HCT116 (cell line): ENCODE data around the gene MTHFSD. TPM values are rescaled to one million over a fixed set of nuclear protein-coding genes. Genes with fewer than 3 reads are reported as not detected.

Experiments
- ATAC-seq: fragments of 200-7000 bp; cut with Tn5 transposase; 2 replicates; pipeline ENCODE4 v1.9.1; 2020; ENCODE audit warnings: mild to moderate bottlenecking, moderate library complexity
- BruUV-seq: library from RNA; stranded (reverse); fragments of 400-500 nt; replicated peaks from 2 replicates; lab custom pipeline; 2021; lab: Mats Ljungman, UMichigan
- CTCF ChIA-PET: fragments of 300-600 bp; sonication (Branson Sonifier 250); formaldehyde crosslinking; loops from one replicate; lab custom pipeline; 2021; ENCODE audit warnings: antibody characterized with exemption; lab: Charles Lee
- POLR2A ChIA-PET: fragments of 300-600, 350-600 bp; sonication (Branson Sonifier 250); formaldehyde crosslinking; loops from one replicate; lab custom pipeline; 2021; ENCODE audit warnings: antibody characterized with exemption; lab: Charles Lee
- RAD21 ChIA-PET, 2 experiments: fragments of 300-600 bp; sonication (Branson Sonifier 250); formaldehyde crosslinking; loops; one replicate each; lab custom pipeline; 2023; ENCODE audit warnings: low total read pairs in 2 of 2; ENCODE audit not compliant: uncharacterized antibody in 2 of 2, unreplicated experiment in 2 of 2, low non-redundant PET in 1 of 2; lab: Charles Lee
- DNase-seq: peaks from one replicate; pipeline ENCODE4 v3.0.0-alpha.2; 2010; ENCODE audit warnings: low read depth, low spot score
- H2AFZ ChIP-seq: fragments of 200-600 bp; shearing (Covaris generic), sonication (generic); 2 replicates; pipeline ENCODE4 v1.6.1; 2017; ENCODE audit warnings: low read depth, mixed run types, mixed read lengths, antibody characterized with exemption, low read length; ENCODE audit not compliant: poor library complexity, severe bottlenecking
- H3K27ac ChIP-seq: 2 replicates; pipeline ENCODE4 v1.5.1; 2012; ENCODE audit warnings: low read depth, low read length
- H3K27me3 ChIP-seq: fragments of 200-600 bp; sonication (generic); 2 replicates; pipeline ENCODE4 v1.6.1; 2016; ENCODE audit warnings: mixed run types, low read length, mixed read lengths; ENCODE audit not compliant: insufficient read depth
- H3K36me3 ChIP-seq, 2 experiments: fragments of 200-500 bp in 1 of 2; fragments of 200-600 bp in 1 of 2; sonication (Bioruptor generic) in 1 of 2; sonication (generic) in 1 of 2; 2 replicates each; pipeline versions ENCODE4 v1.5.1 to v1.6.1; 2014 to 2016; ENCODE audit warnings: low read length in 2 of 2, inconsistent platforms in 1 of 2, mixed read lengths in 1 of 2, mixed run types in 1 of 2; ENCODE audit not compliant: insufficient read depth in 2 of 2, control insufficient read depth in 1 of 2
- H3K4me1 ChIP-seq, 2 experiments: fragments of 200-600 bp in 1 of 2; sonication (generic) in 1 of 2; 2 replicates each; pipeline versions ENCODE4 v1.5.1 to v1.6.1; 2012 to 2017; ENCODE audit warnings: low read length in 2 of 2, inconsistent platforms in 1 of 2, mild to moderate bottlenecking in 1 of 2, mixed read lengths in 1 of 2, mixed run types in 1 of 2, moderate library complexity in 1 of 2; ENCODE audit not compliant: insufficient read depth in 2 of 2, control insufficient read depth in 1 of 2
- H3K4me2 ChIP-seq: fragments of 200-600 bp; sonication (generic); 2 replicates; pipeline ENCODE4 v1.6.1; 2017; ENCODE audit warnings: mixed run types, low read length, mixed read lengths
- H3K4me3 ChIP-seq, 2 experiments: fragments of 200-600 bp in 1 of 2; sonication (generic) in 1 of 2; replicated peaks in 1 of 2; 2 replicates each; pipeline ENCODE4 v1.5.1; 2011 to 2016; ENCODE audit warnings: low read length in 2 of 2, control low read depth in 1 of 2, low read depth in 1 of 2, mild to moderate bottlenecking in 1 of 2, mixed read lengths in 1 of 2, mixed run types in 1 of 2
- H3K79me2 ChIP-seq: fragments of 200-600 bp; sonication (generic); 2 replicates; pipeline ENCODE4 v1.6.1; 2017; ENCODE audit warnings: mild to moderate bottlenecking, mixed run types, low read length, moderate library complexity, mixed read lengths; ENCODE audit not compliant: insufficient read depth
- H3K9ac ChIP-seq: fragments of 200-600 bp; sonication (generic); 2 replicates; pipeline ENCODE4 v1.6.1; 2016; ENCODE audit warnings: low read length, mixed read lengths
- H3K9me2 ChIP-seq: fragments of 200-600 bp; sonication (generic), shearing (Covaris generic); 2 replicates; pipeline ENCODE4 v1.6.1; 2017; ENCODE audit warnings: mixed run types, mild to moderate bottlenecking, moderate library complexity; ENCODE audit not compliant: insufficient read depth
- H3K9me3 ChIP-seq, 2 experiments: fragments of 200-500 bp in 1 of 2; fragments of 200-600 bp in 1 of 2; sonication (Bioruptor generic) in 1 of 2; sonication (generic) in 1 of 2; 2 replicates each; pipeline ENCODE4 v1.6.1; 2014 to 2017; ENCODE audit warnings: low read length in 2 of 2, mixed read lengths in 2 of 2, inconsistent platforms in 1 of 2, low read depth in 1 of 2, mild to moderate bottlenecking in 1 of 2, mixed run types in 1 of 2, moderate library complexity in 1 of 2; ENCODE audit not compliant: control insufficient read depth in 1 of 2, insufficient read depth in 1 of 2
- H4K20me1 ChIP-seq: fragments of 200-600 bp; sonication (generic), shearing (Covaris generic); 2 replicates; pipeline ENCODE4 v1.6.1; 2017; ENCODE audit warnings: mixed run types, mild to moderate bottlenecking, moderate library complexity; ENCODE audit not compliant: insufficient read depth
- CEBPB ChIP-seq: IDR thresholded peaks from 2 replicates; pipeline ENCODE4 v1.6.1; 2012; ENCODE audit warnings: low read depth
- EGR1 ChIP-seq: IDR thresholded peaks from 2 replicates; pipeline ENCODE4 v1.6.1; 2012; ENCODE audit warnings: low read depth
- ELF1 ChIP-seq: IDR thresholded peaks from 2 replicates; pipeline ENCODE4 v1.6.1; 2012; ENCODE audit warnings: low read depth, borderline replicate concordance
- EZH2 ChIP-seq: fragments of 200-600 bp; sonication (generic); IDR thresholded peaks from 2 replicates; pipeline ENCODE4 v1.6.1; 2017; ENCODE audit warnings: antibody characterized with exemption, mixed run types
- EZH2phosphoT487 ChIP-seq: fragments of 200-600 bp; IDR thresholded peaks from 2 replicates; pipeline ENCODE4 v1.6.1; 2018; ENCODE audit warnings: antibody characterized with exemption, borderline replicate concordance
- JUND ChIP-seq: IDR thresholded peaks from 2 replicates; pipeline ENCODE4 v1.6.1; 2012
- MAX ChIP-seq: IDR thresholded peaks from 2 replicates; pipeline ENCODE4 v1.6.1; 2012
- POLR2A ChIP-seq: IDR thresholded peaks from 2 replicates; pipeline ENCODE4 v1.7.0; 2011; ENCODE audit warnings: borderline replicate concordance; ENCODE audit not compliant: insufficient read depth, insufficient read length; ENCODE audit errors: extremely low read depth
- RAD21 ChIP-seq: IDR thresholded peaks from 2 replicates; pipeline ENCODE4 v1.6.1; 2012; ENCODE audit warnings: low read depth, mild to moderate bottlenecking
- SIN3A ChIP-seq: IDR thresholded peaks from 2 replicates; pipeline ENCODE4 v1.6.1; 2012; ENCODE audit warnings: low read depth
- SP1 ChIP-seq: IDR thresholded peaks from 2 replicates; pipeline ENCODE4 v1.6.1; 2012; ENCODE audit warnings: low read depth
- SRF ChIP-seq: IDR thresholded peaks from 2 replicates; pipeline ENCODE4 v1.6.1; 2012; ENCODE audit warnings: low read depth
- YY1 ChIP-seq: IDR thresholded peaks from 2 replicates; pipeline ENCODE4 v1.6.1; 2011; ENCODE audit warnings: low read length, low read depth, moderate library complexity, mild to moderate bottlenecking; ENCODE audit not compliant: insufficient replicate concordance; ENCODE audit errors: extremely low read depth
- ZNF274 ChIP-seq: fragments of 200-500 bp; sonication (Bioruptor generic); IDR thresholded peaks from 2 replicates; pipeline ENCODE4 v1.6.1; 2014; ENCODE audit warnings: mild to moderate bottlenecking, low read depth, low read length, inconsistent platforms
- intact Hi-C: fragments of 100-400 bp; cut with micrococcal nuclease; formaldehyde crosslinking; loops from 2 replicates; pipeline ENCODE4 v1.10.0; 2022
- total RNA-seq: library from RNA; stranded (reverse); gene quantifications from one replicate; pipeline ENCODE4 v1.2.1, GENCODE V29; 2021; ENCODE audit not compliant: unreplicated experiment
- TF ChIP-seq, protein P1 (sequence below): IDR thresholded peaks from 2 replicates; pipeline ENCODE4 v1.6.1; 2012; ENCODE audit warnings: low read depth

MTHFSD gene
- total RNA-seq, 1 experiment from 2014 or later = 33.1 TPM

GRCh38 chr16:86540894-86541293 is 14.1 kb downstream of the MTHFSD start:
- H3K27ac ChIP-seq = no peak overlapping the region
- peaks cover 28 to 34% of the 10 kb centered on the region in 2 experiments for H3K36me3 ChIP-seq
- BruUV-seq = no TSS peak
- ChIA-PET CTCF (no interaction called here), RAD21 (no interaction called here), POLR2A (no interaction called here)
- no peaks in the 10 kb centered on the region for H3K79me2 ChIP-seq
- no peak overlapping the region for H2AFZ ChIP-seq
- no peak for TF ChIP-seq RAD21
- TF ChIP-seq, protein P1, sequence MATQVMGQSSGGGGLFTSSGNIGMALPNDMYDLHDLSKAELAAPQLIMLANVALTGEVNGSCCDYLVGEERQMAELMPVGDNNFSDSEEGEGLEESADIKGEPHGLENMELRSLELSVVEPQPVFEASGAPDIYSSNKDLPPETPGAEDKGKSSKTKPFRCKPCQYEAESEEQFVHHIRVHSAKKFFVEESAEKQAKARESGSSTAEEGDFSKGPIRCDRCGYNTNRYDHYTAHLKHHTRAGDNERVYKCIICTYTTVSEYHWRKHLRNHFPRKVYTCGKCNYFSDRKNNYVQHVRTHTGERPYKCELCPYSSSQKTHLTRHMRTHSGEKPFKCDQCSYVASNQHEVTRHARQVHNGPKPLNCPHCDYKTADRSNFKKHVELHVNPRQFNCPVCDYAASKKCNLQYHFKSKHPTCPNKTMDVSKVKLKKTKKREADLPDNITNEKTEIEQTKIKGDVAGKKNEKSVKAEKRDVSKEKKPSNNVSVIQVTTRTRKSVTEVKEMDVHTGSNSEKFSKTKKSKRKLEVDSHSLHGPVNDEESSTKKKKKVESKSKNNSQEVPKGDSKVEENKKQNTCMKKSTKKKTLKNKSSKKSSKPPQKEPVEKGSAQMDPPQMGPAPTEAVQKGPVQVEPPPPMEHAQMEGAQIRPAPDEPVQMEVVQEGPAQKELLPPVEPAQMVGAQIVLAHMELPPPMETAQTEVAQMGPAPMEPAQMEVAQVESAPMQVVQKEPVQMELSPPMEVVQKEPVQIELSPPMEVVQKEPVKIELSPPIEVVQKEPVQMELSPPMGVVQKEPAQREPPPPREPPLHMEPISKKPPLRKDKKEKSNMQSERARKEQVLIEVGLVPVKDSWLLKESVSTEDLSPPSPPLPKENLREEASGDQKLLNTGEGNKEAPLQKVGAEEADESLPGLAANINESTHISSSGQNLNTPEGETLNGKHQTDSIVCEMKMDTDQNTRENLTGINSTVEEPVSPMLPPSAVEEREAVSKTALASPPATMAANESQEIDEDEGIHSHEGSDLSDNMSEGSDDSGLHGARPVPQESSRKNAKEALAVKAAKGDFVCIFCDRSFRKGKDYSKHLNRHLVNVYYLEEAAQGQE = no peak
- TF ChIP-seq POLR2A = no peak
- TF ChIP-seq EZH2 = no peak
- no peak for TF ChIP-seq CEBPB
- TF ChIP-seq SP1 = no peak
- TF ChIP-seq YY1 = no peak
- no peak for TF ChIP-seq MAX
- no peak for TF ChIP-seq ELF1
- no peak for TF ChIP-seq SIN3A
- TF ChIP-seq JUND = no peak
- no peak for TF ChIP-seq EZH2phosphoT487
- no peak for TF ChIP-seq EGR1
- TF ChIP-seq SRF = no peak
- TF ChIP-seq ZNF274 = no peak
- H3K9me3 ChIP-seq = no peaks in the 10 kb centered on the region
- H3K4me3 ChIP-seq = no peak overlapping the region
- H3K9me2 ChIP-seq = no peaks in the 10 kb centered on the region
- no peak for ATAC-seq
- H3K27me3 ChIP-seq = no peaks in the 10 kb centered on the region
- no peaks in the 10 kb centered on the region for H3K4me1 ChIP-seq
- H3K9ac ChIP-seq = no peak overlapping the region
- intact Hi-C loops = no loop called here
- H3K4me2 ChIP-seq = no peak overlapping the region
- no peak for DNase-seq
- no peaks in the 10 kb centered on the region for H4K20me1 ChIP-seq
